Measurements from ENCODE around the gene SELL. TPM values are rescaled to one million over a fixed set of nuclear protein-coding genes. Genes with fewer than 3 reads are reported as not detected.

SELL gene
- not detected in 2 replicates for total RNA-seq (2021; fragmentation: NEBNext Ultra II Directional; extraction: Animal tissue kit (Norgen Biotek cat#: 25700))
- polyA plus RNA-seq (2011; rRNA removed) = not detected in 2 replicates
- polyA plus RNA-seq (2011; cell fraction: cytosol; rRNA removed) = 0.04 TPM
- not detected for polyA plus RNA-seq (2011; cell fraction: nucleus; rRNA removed)
- polyA plus RNA-seq (2012, experiment 1 of 2) = not detected in 4 replicates
- not detected for polyA plus RNA-seq (2012, experiment 2 of 2)
- polyA plus RNA-seq (2013, experiment 1 of 2) = 0.10 TPM
- 0.11 TPM for polyA plus RNA-seq (2013, experiment 2 of 2)
- polyA minus RNA-seq (2011; rRNA and poly(A)+ RNA removed) = not detected in 2 replicates
- not detected for polyA minus RNA-seq (2011; cell fraction: cytosol; rRNA and poly(A)+ RNA removed)
- polyA minus RNA-seq (2011; cell fraction: nucleus; rRNA and poly(A)+ RNA removed) = not detected
- long read RNA-seq, experiment 1 = 0 reads
- long read RNA-seq, experiment 2 = 0 reads

GRCh38 chr1:169711469-169712308 lies at the start of gene SELL:
TSS of gene SELL (minus strand) at chr1:169711620. CDS start at chr1:169711498, 122 bp downstream.
- H3K9me3 ChIP-seq (ENCODE audit: insufficient read depth in 2 of 2, low read depth in 1 of 2, low read length in 1 of 2) = no peaks in the 10 kb centered on the region
- no peak within 1 kb of the TSS for H3K4ac ChIP-seq (replicated peaks; ENCODE audit: insufficient read length, low read depth, low read length)
- H3K27ac ChIP-seq (ENCODE audit: low read depth, low read length) = no peak within 1 kb of the TSS
- H3K23ac ChIP-seq (ENCODE audit: insufficient read length) = no peak within 1 kb of the TSS
- peak within 1 kb of the TSS in 1 of 2 experiments; percentile 40; a peak in 3 of 4 replicates for H3K4me2 ChIP-seq (ENCODE audit: insufficient read depth in 1 of 2, low read depth in 2 of 2, low read length in 2 of 2)
- H4K91ac ChIP-seq (replicated peaks; ENCODE audit: insufficient read length, low read length) = no peak within 1 kb of the TSS
- POLR2A ChIA-PET (ENCODE audit: partially characterized antibody) = no interaction called here
- no peak within 1 kb of the TSS for H3K18ac ChIP-seq (ENCODE audit: extremely low read depth, low read length)
- no peak within 1 kb of the TSS for H2AK5ac ChIP-seq (ENCODE audit: low read depth, low read length)
- H2BK20ac ChIP-seq (ENCODE audit: low read length) = no peak within 1 kb of the TSS
- H2BK5ac ChIP-seq (ENCODE audit: low read depth, low read length) = no peak within 1 kb of the TSS; the same call in 1 of the 2 replicates
- no peak within 1 kb of the TSS for H4K5ac ChIP-seq (ENCODE audit: insufficient read length, low read depth, low read length)
- 32% methylated on average over 6 of the region's 6 CpGs; no CpG with 5 or more reads in 1 of the 2 experiments for WGBS, 2 experiments (ENCODE audit: extremely low coverage in 1 of 2, insufficient coverage in 1 of 2, insufficient read length in 1 of 2, insufficient replicate concordance in 2 of 2, low coverage in 1 of 2, low lambda C conversion rate in 2 of 2, missing lambda C conversion rate in 1 of 2)
- no peak within 1 kb of the TSS for H3K56ac ChIP-seq (replicated peaks; ENCODE audit: insufficient read length, low read depth, low read length)
- H3K4me1 ChIP-seq (replicated peaks in 1 of 4; ENCODE audit: control insufficient read depth in 3 of 4, insufficient read depth in 4 of 4, low read length in 3 of 4) = peaks cover 0 to 2% (median 0%) of the 10 kb centered on the region in 4 experiments; a peak in 1 of 7 replicates
- H4K20me1 ChIP-seq (replicated peaks in 1 of 2; ENCODE audit: control insufficient read depth in 1 of 2, insufficient read depth in 2 of 2, low read length in 2 of 2) = no peaks in the 10 kb centered on the region
- H3K79me1 ChIP-seq (ENCODE audit: low read depth, low read length) = no peaks in the 10 kb centered on the region
- no peaks in the 10 kb centered on the region for H3K36me3 ChIP-seq (ENCODE audit: control insufficient read depth in 2 of 4, insufficient read depth in 4 of 4, low read length in 3 of 4)
- DNase-seq (ENCODE audit: low read depth in 1 of 2, low spot score in 2 of 2) (peak; percentile 15 to 65), FAIRE-seq (peak; percentile 93)
- no peak within 1 kb of the TSS for H4K8ac ChIP-seq (ENCODE audit: extremely low read depth, insufficient read depth, low read length)
- no peak within 1 kb of the TSS for H3K14ac ChIP-seq (ENCODE audit: insufficient read length)
- no peak within 1 kb of the TSS for H2BK15ac ChIP-seq (ENCODE audit: low read length)
- no peaks in the 10 kb centered on the region for H3K79me2 ChIP-seq (ENCODE audit: control insufficient read depth in 1 of 2, insufficient read depth in 2 of 2, low read length in 2 of 2)
- CTCF ChIA-PET (ENCODE audit: partially characterized antibody) = interaction anchor here (0.6 to 4.7 kb wide), 44 partner anchors 9 to 840 kb away, joined by 3 to 45 read pairs (median 4); partner anchors contain the start of genes F5 and SELE
- no peaks in the 10 kb centered on the region for H3K27me3 ChIP-seq (replicated peaks in 1 of 4; ENCODE audit: control insufficient read depth in 3 of 4, extremely low read depth in 1 of 4, insufficient read depth in 3 of 4, low read length in 3 of 4)
- peak within 1 kb of the TSS; percentile 96; the same call in 1 of the 2 replicates for H2AFZ ChIP-seq (ENCODE audit: low read length)
- peak within 1 kb of the TSS in 1 of 4 experiments; percentile 40; a peak in 2 of 8 replicates for H3K4me3 ChIP-seq (ENCODE audit: extremely low read depth in 1 of 4, insufficient read depth in 2 of 4, low read depth in 3 of 4, low read length in 4 of 4)
- H3K9ac ChIP-seq (replicated peaks in 1 of 4; ENCODE audit: extremely low read depth in 1 of 4, low read depth in 3 of 4, low read length in 3 of 4) = no peak within 1 kb of the TSS
- H3K23me2 ChIP-seq (ENCODE audit: low read depth, low read length) = no peaks in the 10 kb centered on the region; the same call in 1 of the 2 replicates
- no peak within 1 kb of the TSS for H2BK12ac ChIP-seq (ENCODE audit: low read depth, low read length)
- no peak within 1 kb of the TSS for H2BK120ac ChIP-seq (replicated peaks; ENCODE audit: low read depth, low read length)
- TF ChIP-seq BCL11A (IDR thresholded peaks at IDR 0.05; ENCODE audit: low read depth in 2 of 2, low read length in 2 of 2) (no peak), EZH2 (IDR thresholded peaks at IDR 0.05; ENCODE audit: low read depth, low read length, severe bottlenecking) (no peak), POU5F1 (IDR thresholded peaks at IDR 0.05; ENCODE audit: low read depth, low read length) (no peak), KDM1A (IDR thresholded peaks at IDR 0.05; ENCODE audit: borderline replicate concordance, low read length) (no peak), YY1 (IDR thresholded peaks at IDR 0.05; ENCODE audit: low read depth, low read length) (no peak), CTCF (IDR thresholded peaks at IDR 0.05; ENCODE audit: control extremely low read depth in 1 of 3, insufficient read depth in 1 of 3, low read depth in 1 of 3, low read length in 3 of 3) (peak; percentile 71 to 86 (median 86)), RBBP5 (IDR thresholded peaks at IDR 0.05; ENCODE audit: borderline replicate concordance, low read depth, low read length) (no peak)

All from H1 (cell line).